ENCODE data around the gene HCK.

Gene HCK

DNA sequence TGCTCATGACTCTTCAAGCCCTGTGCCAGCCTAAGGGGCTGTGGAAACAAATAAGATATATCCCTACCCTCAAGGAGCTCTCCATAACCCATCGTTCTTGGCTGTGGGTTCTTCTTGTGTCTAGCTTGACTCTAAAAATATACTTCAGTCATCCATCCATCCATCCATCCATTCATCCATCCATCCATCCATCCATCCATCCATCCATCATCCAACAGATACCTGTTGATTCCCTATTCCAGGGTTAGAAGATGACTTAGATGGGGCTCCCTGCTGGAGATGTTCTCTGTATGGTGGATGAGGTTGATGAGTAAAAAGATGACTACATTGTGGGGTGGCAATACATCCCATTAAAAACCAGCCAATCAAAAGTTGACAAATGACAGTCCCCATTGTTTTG is 23.5 kb downstream of the HCK start:
- H3K27me3 ChIP-seq (replicated peaks in 2 of 5; ENCODE audit: control insufficient read depth in 4 of 5, insufficient read depth in 5 of 5, low read length in 4 of 5) = no peaks in the 10 kb centered on the region
- ChIA-PET POLR2A (no interaction called here), CTCF (interaction anchor here (0.9 to 2.3 kb wide), 7 partner anchors 11 to 252 kb away, joined by 3 to 13 read pairs (median 4); no protein-coding TSS in a partner anchor)
- no peak for DNase-seq
- no peaks in the 10 kb centered on the region for H3K9me3 ChIP-seq (ENCODE audit: control extremely low read depth in 1 of 5, control insufficient read depth in 4 of 5, insufficient read depth in 2 of 5, low read depth in 1 of 5, low read length in 4 of 5)
- H3K4me1 ChIP-seq (ENCODE audit: control extremely low read depth in 1 of 4, control insufficient read depth in 4 of 4, insufficient read depth in 4 of 4, low read length in 3 of 4) = peaks cover 8 to 33% (median 18%) of the 10 kb centered on the region in 4 experiments
- no peak overlapping the region for H3K4me3 ChIP-seq (ENCODE audit: control insufficient read depth in 1 of 7, extremely low read depth in 1 of 7, insufficient read depth in 4 of 7, low read depth in 2 of 7, low read length in 6 of 7)
- peaks cover 0 to 65% (median 9%) of the 10 kb centered on the region in 4 experiments for H3K36me3 ChIP-seq (ENCODE audit: control insufficient read depth in 4 of 4, insufficient read depth in 4 of 4, low read length in 3 of 4)
- 100% methylated on average over 1 of the region's 1 CpG for WGBS (ENCODE audit: insufficient coverage)
- H3K27ac ChIP-seq (ENCODE audit: insufficient read depth in 1 of 2, low read depth in 1 of 2, low read length in 2 of 2, poor library complexity in 1 of 2, severe bottlenecking in 2 of 2) = no peak overlapping the region

DNA sequence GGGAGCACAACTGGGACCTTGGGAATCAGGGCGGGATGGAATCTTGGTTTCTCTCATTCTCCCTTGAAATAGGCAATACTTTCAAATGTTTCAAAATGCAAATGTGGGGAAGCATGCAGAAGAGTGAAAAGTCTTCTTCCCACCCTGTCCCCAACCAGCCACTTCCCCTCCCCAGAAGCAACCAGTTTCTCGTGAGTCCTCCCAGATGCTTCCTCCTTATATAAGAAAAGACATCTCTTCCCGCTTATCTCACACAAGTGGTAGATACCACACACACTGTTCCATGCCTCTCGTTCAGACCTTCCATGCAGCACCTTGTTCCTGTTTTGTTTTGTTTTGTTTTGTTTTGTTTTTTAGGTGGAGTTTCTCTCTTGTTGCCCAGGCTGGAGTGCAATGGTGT is 25.1 kb downstream of the HCK start:
- H3K4me1 ChIP-seq (ENCODE audit: control extremely low read depth in 1 of 4, control insufficient read depth in 4 of 4, insufficient read depth in 4 of 4, low read length in 3 of 4) = peaks cover 8 to 29% (median 18%) of the 10 kb centered on the region in 4 experiments
- CTCF ChIA-PET = interaction anchor here (0.7 to 5.7 kb wide), 2 partner anchors 13 to 45 kb away, joined by 3 to 41 read pairs; no protein-coding TSS in a partner anchor
- H3K36me3 ChIP-seq (ENCODE audit: control insufficient read depth in 4 of 4, insufficient read depth in 4 of 4, low read length in 3 of 4) = peaks cover 0 to 64% (median 6%) of the 10 kb centered on the region in 4 experiments
- no peak overlapping the region for H3K27ac ChIP-seq (ENCODE audit: insufficient read depth in 1 of 2, low read depth in 1 of 2, low read length in 2 of 2, poor library complexity in 1 of 2, severe bottlenecking in 2 of 2)
- POLR2A ChIA-PET = no interaction called here
- peak; percentile 25 to 84 (median 77) for DNase-seq
- H3K27me3 ChIP-seq (replicated peaks in 2 of 5; ENCODE audit: control insufficient read depth in 4 of 5, insufficient read depth in 5 of 5, low read length in 4 of 5) = no peaks in the 10 kb centered on the region
- H3K4me3 ChIP-seq (ENCODE audit: control insufficient read depth in 1 of 7, extremely low read depth in 1 of 7, insufficient read depth in 4 of 7, low read depth in 2 of 7, low read length in 6 of 7) = no peak overlapping the region
- no CpG with 5 or more reads among the region's 4 CpGs for WGBS (ENCODE audit: insufficient coverage)
- no peaks in the 10 kb centered on the region for H3K9me3 ChIP-seq (ENCODE audit: control extremely low read depth in 1 of 5, control insufficient read depth in 4 of 5, insufficient read depth in 2 of 5, low read depth in 1 of 5, low read length in 4 of 5)

DNA sequence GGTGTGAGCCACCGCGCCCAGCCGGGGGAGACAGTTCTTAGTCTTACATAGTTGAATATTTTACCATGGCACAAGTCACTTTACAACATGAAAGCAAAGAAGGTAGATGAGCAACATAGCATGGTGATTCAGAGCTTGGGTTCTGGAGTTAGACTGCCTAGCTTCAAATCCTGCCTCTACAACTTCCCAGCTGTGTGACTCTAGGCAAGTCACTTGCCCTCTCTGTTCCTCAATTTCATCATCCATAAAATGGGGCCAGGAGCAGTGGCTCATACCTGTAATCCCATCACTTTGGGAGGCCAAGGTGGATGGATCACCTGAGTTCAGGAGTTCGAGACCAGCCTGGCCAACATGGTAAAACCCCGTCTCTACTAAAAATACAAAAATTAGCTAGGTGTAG is 26.3 kb downstream of the HCK start:
- Histone ChIP-seq H3K27ac (ENCODE audit: insufficient read depth in 1 of 2, low read depth in 1 of 2, low read length in 2 of 2, poor library complexity in 1 of 2, severe bottlenecking in 2 of 2) (no peak overlapping the region), H3K27me3 (replicated peaks in 2 of 5; ENCODE audit: control insufficient read depth in 4 of 5, insufficient read depth in 5 of 5, low read length in 4 of 5) (no peaks in the 10 kb centered on the region)

DNA sequence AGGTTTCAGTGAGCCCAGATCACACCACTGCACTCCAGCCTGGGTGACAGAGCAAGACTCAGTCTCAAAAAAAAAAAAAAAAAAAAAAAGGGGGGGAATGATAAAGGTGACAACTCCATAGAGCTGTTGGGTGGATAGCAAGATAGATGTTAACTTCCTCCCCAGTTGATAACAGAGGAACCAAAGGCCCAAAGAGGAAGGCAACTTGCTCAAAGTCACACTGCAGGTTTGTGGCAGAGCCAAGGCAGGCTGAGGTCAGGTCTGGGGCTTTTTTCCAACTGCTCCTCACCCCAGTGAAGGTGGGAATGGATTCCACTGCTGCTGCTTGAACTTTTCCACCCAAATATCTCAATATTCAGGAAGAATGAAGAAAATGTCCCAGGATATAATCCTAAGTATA is 26.7 kb downstream of the HCK start:
- peak; percentile 17 to 71 (median 64) for DNase-seq
- Histone ChIP-seq H3K27ac (ENCODE audit: insufficient read depth in 1 of 2, low read depth in 1 of 2, low read length in 2 of 2, poor library complexity in 1 of 2, severe bottlenecking in 2 of 2) (no peak overlapping the region), H3K4me1 (ENCODE audit: control extremely low read depth in 1 of 4, control insufficient read depth in 4 of 4, insufficient read depth in 4 of 4, low read length in 3 of 4) (peaks cover 8 to 29% (median 18%) of the 10 kb centered on the region in 4 experiments), H3K9me3 (ENCODE audit: control extremely low read depth in 1 of 5, control insufficient read depth in 4 of 5, insufficient read depth in 2 of 5, low read depth in 1 of 5, low read length in 4 of 5) (no peaks in the 10 kb centered on the region), H3K36me3 (ENCODE audit: control insufficient read depth in 4 of 4, insufficient read depth in 4 of 4, low read length in 3 of 4) (peaks cover 0 to 56% (median 6%) of the 10 kb centered on the region in 4 experiments), H3K27me3 (replicated peaks in 2 of 5; ENCODE audit: control insufficient read depth in 4 of 5, insufficient read depth in 5 of 5, low read length in 4 of 5) (no peaks in the 10 kb centered on the region), H3K4me3 (ENCODE audit: control insufficient read depth in 1 of 7, extremely low read depth in 1 of 7, insufficient read depth in 4 of 7, low read depth in 2 of 7, low read length in 6 of 7) (no peak overlapping the region)
- POLR2A ChIA-PET = interaction anchor here (0.5 kb wide), 1 partner anchor 28 kb away, joined by 3 read pairs; no protein-coding TSS in a partner anchor
- CTCF ChIA-PET = interaction anchor here (1.0 to 5.7 kb wide), 6 partner anchors 12 to 47 kb away, joined by 3 to 41 read pairs (median 5); no protein-coding TSS in a partner anchor

More for the DNA sequence above, 26.3 kb downstream of the HCK start:
- 80% methylated on average over 2 of the region's 5 CpGs for WGBS (ENCODE audit: insufficient coverage)
- H3K36me3 ChIP-seq (ENCODE audit: control insufficient read depth in 4 of 4, insufficient read depth in 4 of 4, low read length in 3 of 4) = peaks cover 0 to 56% (median 6%) of the 10 kb centered on the region in 4 experiments
- H3K4me1 ChIP-seq (ENCODE audit: control extremely low read depth in 1 of 4, control insufficient read depth in 4 of 4, insufficient read depth in 4 of 4, low read length in 3 of 4) = peaks cover 8 to 29% (median 18%) of the 10 kb centered on the region in 4 experiments
- ChIA-PET CTCF (interaction anchor here (1.2 to 5.7 kb wide), 5 partner anchors 12 to 46 kb away, joined by 3 to 41 read pairs (median 6); no protein-coding TSS in a partner anchor), POLR2A (interaction anchor here (0.7 kb wide), 1 partner anchor 12 kb away, joined by 4 read pairs; no protein-coding TSS in a partner anchor)
- no peak overlapping the region for H3K4me3 ChIP-seq (ENCODE audit: control insufficient read depth in 1 of 7, extremely low read depth in 1 of 7, insufficient read depth in 4 of 7, low read depth in 2 of 7, low read length in 6 of 7)
- DNase-seq = no peak
- H3K9me3 ChIP-seq (ENCODE audit: control extremely low read depth in 1 of 5, control insufficient read depth in 4 of 5, insufficient read depth in 2 of 5, low read depth in 1 of 5, low read length in 4 of 5) = no peaks in the 10 kb centered on the region

DNA sequence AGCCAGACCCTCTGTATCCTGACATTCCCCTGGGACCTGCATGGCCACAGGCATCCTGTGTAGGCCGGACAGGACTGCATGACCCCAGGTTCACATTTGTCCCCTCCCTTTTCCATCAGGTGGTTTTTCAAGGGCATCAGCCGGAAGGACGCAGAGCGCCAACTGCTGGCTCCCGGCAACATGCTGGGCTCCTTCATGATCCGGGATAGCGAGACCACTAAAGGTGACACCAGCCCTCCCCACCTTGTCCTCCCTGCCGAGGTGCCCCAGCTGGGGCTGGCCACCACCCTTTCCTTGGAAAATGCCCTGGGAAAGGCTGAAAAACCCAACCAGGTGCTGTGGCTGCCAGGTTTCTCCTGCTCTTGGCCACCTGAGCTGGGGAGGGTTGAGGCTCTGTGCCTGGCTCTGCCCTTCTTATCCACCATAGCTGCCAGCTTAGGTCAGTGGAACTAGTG is 27.6 kb downstream of the HCK start:
- CTCF ChIA-PET = interaction anchor here (1.0 to 5.7 kb wide), 6 partner anchors 11 to 48 kb away, joined by 3 to 41 read pairs (median 5); no protein-coding TSS in a partner anchor
- no peaks in the 10 kb centered on the region for H3K9me3 ChIP-seq (ENCODE audit: control extremely low read depth in 1 of 5, control insufficient read depth in 4 of 5, insufficient read depth in 2 of 5, low read depth in 1 of 5, low read length in 4 of 5)
- H3K36me3 ChIP-seq (ENCODE audit: control insufficient read depth in 4 of 4, insufficient read depth in 4 of 4, low read length in 3 of 4) = peaks cover 0 to 56% (median 4%) of the 10 kb centered on the region in 4 experiments
- DNase-seq = no peak
- H3K4me3 ChIP-seq (ENCODE audit: control insufficient read depth in 1 of 7, extremely low read depth in 1 of 7, insufficient read depth in 4 of 7, low read depth in 2 of 7, low read length in 6 of 7) = no peak overlapping the region
- H3K27me3 ChIP-seq (replicated peaks in 2 of 5; ENCODE audit: control insufficient read depth in 4 of 5, insufficient read depth in 5 of 5, low read length in 4 of 5) = no peaks in the 10 kb centered on the region
- POLR2A ChIA-PET = interaction anchor here (0.5 kb wide), 1 partner anchor 28 kb away, joined by 3 read pairs; no protein-coding TSS in a partner anchor
- H3K27ac ChIP-seq (ENCODE audit: insufficient read depth in 1 of 2, low read depth in 1 of 2, low read length in 2 of 2, poor library complexity in 1 of 2, severe bottlenecking in 2 of 2) = peak overlapping the region in 1 of 2 experiments; percentile 11
- H3K4me1 ChIP-seq (ENCODE audit: control extremely low read depth in 1 of 4, control insufficient read depth in 4 of 4, insufficient read depth in 4 of 4, low read length in 3 of 4) = peaks cover 8 to 29% (median 18%) of the 10 kb centered on the region in 4 experiments
- WGBS (ENCODE audit: insufficient coverage) = 92% methylated on average over 8 of the region's 8 CpGs

- Histone ChIP-seq H3K36me3 (ENCODE audit: control insufficient read depth in 4 of 4, insufficient read depth in 4 of 4, low read length in 3 of 4) (peaks cover 0 to 54% (median 1%) of the 10 kb centered on the region in 4 experiments), H3K4me1 (ENCODE audit: control extremely low read depth in 1 of 4, control insufficient read depth in 4 of 4, insufficient read depth in 4 of 4, low read length in 3 of 4) (peaks cover 8 to 29% (median 18%) of the 10 kb centered on the region in 4 experiments), H3K9me3 (ENCODE audit: control extremely low read depth in 1 of 5, control insufficient read depth in 4 of 5, insufficient read depth in 2 of 5, low read depth in 1 of 5, low read length in 4 of 5) (no peaks in the 10 kb centered on the region), H3K27me3 (replicated peaks in 2 of 5; ENCODE audit: control insufficient read depth in 4 of 5, insufficient read depth in 5 of 5, low read length in 4 of 5) (no peaks in the 10 kb centered on the region), H3K4me3 (ENCODE audit: control insufficient read depth in 1 of 7, extremely low read depth in 1 of 7, insufficient read depth in 4 of 7, low read depth in 2 of 7, low read length in 6 of 7) (no peak overlapping the region), H3K27ac (ENCODE audit: insufficient read depth in 1 of 2, low read depth in 1 of 2, low read length in 2 of 2, poor library complexity in 1 of 2, severe bottlenecking in 2 of 2) (no peak overlapping the region)
- WGBS (ENCODE audit: insufficient coverage) = 91% methylated on average over 2 of the region's 3 CpGs
- CTCF ChIA-PET = interaction anchor here (0.7 to 5.7 kb wide), 5 partner anchors 8 to 46 kb away, joined by 3 to 41 read pairs (median 7); no protein-coding TSS in a partner anchor
- POLR2A ChIA-PET = no interaction called here
- DNase-seq = no peak
Measured at GRCh38 chr20:32080783-32081182, 28.7 kb downstream of the HCK start.

DNA sequence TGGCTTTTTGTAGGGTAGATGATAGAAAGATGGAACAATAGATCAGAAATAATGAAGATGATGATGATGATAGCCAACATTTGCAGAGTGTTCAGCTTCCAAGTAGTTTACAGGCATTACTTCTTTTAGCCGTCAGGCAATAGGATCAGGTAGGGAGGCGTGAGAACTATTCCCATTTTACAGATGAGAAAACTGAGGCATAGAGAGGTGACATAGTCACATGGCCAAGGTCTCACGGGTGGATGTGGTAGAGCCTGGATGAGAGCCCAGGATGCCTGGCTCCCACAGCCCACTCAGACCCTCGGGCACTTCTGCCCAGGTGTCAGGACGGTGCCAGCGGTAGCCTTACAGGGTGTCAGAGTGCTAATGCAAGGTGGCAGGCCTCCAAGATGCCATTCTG is 31.4 kb downstream of the HCK start:
- Histone ChIP-seq H3K4me3 (ENCODE audit: control insufficient read depth in 1 of 7, extremely low read depth in 1 of 7, insufficient read depth in 4 of 7, low read depth in 2 of 7, low read length in 6 of 7) (no peak overlapping the region), H3K4me1 (ENCODE audit: control extremely low read depth in 1 of 4, control insufficient read depth in 4 of 4, insufficient read depth in 4 of 4, low read length in 3 of 4) (peaks cover 5 to 12% (median 8%) of the 10 kb centered on the region in 4 experiments)
- CTCF ChIA-PET = no interaction called here

More for the DNA sequence above, 31.4 kb downstream of the HCK start:
- Histone ChIP-seq H3K36me3 (ENCODE audit: control insufficient read depth in 4 of 4, insufficient read depth in 4 of 4, low read length in 3 of 4) (peaks cover 3 to 60% (median 7%) of the 10 kb centered on the region in 4 experiments), H3K9me3 (ENCODE audit: control extremely low read depth in 1 of 5, control insufficient read depth in 4 of 5, insufficient read depth in 2 of 5, low read depth in 1 of 5, low read length in 4 of 5) (no peaks in the 10 kb centered on the region), H3K27ac (ENCODE audit: insufficient read depth in 1 of 2, low read depth in 1 of 2, low read length in 2 of 2, poor library complexity in 1 of 2, severe bottlenecking in 2 of 2) (no peak overlapping the region), H3K27me3 (replicated peaks in 2 of 5; ENCODE audit: control insufficient read depth in 4 of 5, insufficient read depth in 5 of 5, low read length in 4 of 5) (no peaks in the 10 kb centered on the region)
- POLR2A ChIA-PET = no interaction called here
- DNase-seq = no peak
- whole genome bisulfite sequencing (ENCODE audit: insufficient coverage) = 96% methylated on average over 5 of the region's 6 CpGs
